Gastroesophageal sphincter (tissue), 4 donors: ENCODE results near the gene WDR82. TPM values are rescaled to one million over a fixed set of nuclear protein-coding genes. Genes with fewer than 3 reads are reported as not detected.

Experiments
- ATAC-seq: fragments of 150-250 bp; one replicate; pipeline ENCODE4 v1.9.1; 2016; ENCODE audit warnings: mild to moderate bottlenecking, moderate library complexity
- H3K27ac ChIP-seq, 4 donors: fragments of 200-600 bp; sonication (generic) in 3 of 4; 1 replicate in 3 of 4; 2 replicates in 1 of 4; pipeline ENCODE4 v1.5.1; 2016 to 2019
- H3K27me3 ChIP-seq: fragments of 200-600 bp; sonication (generic); one replicate; pipeline ENCODE4 v1.5.1; 2019
- H3K36me3 ChIP-seq, 2 donors: fragments of 200-600 bp; sonication (generic); one replicate each; pipeline ENCODE4 v1.5.1; 2019; ENCODE audit warnings: control low read depth in 1 of 2
- H3K4me1 ChIP-seq, 3 donors: fragments of 200-600 bp; sonication (generic); 1 replicate in 2 of 3; 2 replicates in 1 of 3; pipeline ENCODE4 v1.5.1; 2016 to 2019; ENCODE audit warnings: control low read depth in 2 of 3
- H3K4me3 ChIP-seq, 2 donors: fragments of 200-600 bp; sonication (generic); one replicate each; pipeline ENCODE4 v1.5.1; 2019; ENCODE audit warnings: mild to moderate bottlenecking in 1 of 2, moderate library complexity in 1 of 2
- H3K9me3 ChIP-seq, 3 donors: fragments of 200-600 bp; sonication (generic); one replicate each; pipeline ENCODE4 v1.5.1; 2017 to 2019; ENCODE audit warnings: control low read depth in 2 of 3
- CTCF ChIP-seq, 4 experiments: fragments of 200-600 bp in 2 of 4; fragments of 450-650 bp in 2 of 4; sonication (generic) in 1 of 4; IDR thresholded peaks; one replicate each; pipeline ENCODE4 v1.5.1; 2017 to 2019; ENCODE audit warnings: antibody characterized with exemption in 4 of 4, mild to moderate bottlenecking in 2 of 4, moderate library complexity in 2 of 4
- EP300 ChIP-seq: sonication (generic); formaldehyde crosslinking; IDR thresholded peaks from one replicate; pipeline ENCODE4 v1.6.1; 2017; ENCODE audit warnings: antibody characterized with exemption, mild to moderate bottlenecking
- POLR2A ChIP-seq, 2 donors: fragments of 450-650 bp; IDR thresholded peaks; one replicate each; pipeline ENCODE4 v1.6.1; 2017; ENCODE audit warnings: antibody characterized with exemption in 2 of 2, mild to moderate bottlenecking in 2 of 2, moderate library complexity in 1 of 2
- POLR2AphosphoS5 ChIP-seq: sonication (generic); formaldehyde crosslinking; IDR thresholded peaks from one replicate; pipeline ENCODE4 v1.6.1; 2017; ENCODE audit warnings: antibody characterized with exemption
- WGBS, 2 donors: methylation state at CpG; one replicate each; pipeline ENCODE4 v1.1.5; 2018; ENCODE audit warnings: low coverage in 1 of 2; 5-methylcytosine and 5-hydroxymethylcytosine counted together
- total RNA-seq, 4 donors: library from RNA; depleted of rRNA; stranded (reverse); fragments of >200 nt; gene quantifications; one replicate each; pipeline ENCODE4 v1.1.0, GENCODE V29; 2016

WDR82 gene
- total RNA-seq, 4 donors from 2014 or later = 63.7 to 92.0 (median 86.7) TPM

- peaks cover 0 to 58% (median 16%) of the 10 kb centered on the region in 3 donors for H3K4me1 ChIP-seq
- no peak for ATAC-seq
- peak overlapping the region in 3 of 4 donors; percentile 55 to 79 (median 63) for H3K27ac ChIP-seq
Measured at GRCh38 chr3:52218454-52218853, 60.0 kb downstream of the WDR82 start.

GRCh38 chr3:52218026-52218425 is 60.4 kb downstream of the WDR82 start:
- peaks cover 0 to 27% of the 10 kb centered on the region in 2 donors for H3K36me3 ChIP-seq
- H3K4me3 ChIP-seq = no peak overlapping the region
- TF ChIP-seq POLR2AphosphoS5 (no peak), EP300 (no peak), CTCF (IDR thresholded peaks at IDR 0.05) (no peak), POLR2A (IDR thresholded peaks at IDR 0.05) (no peak)
- H3K4me1 ChIP-seq = peaks cover 0 to 58% (median 16%) of the 10 kb centered on the region in 3 donors
- WGBS, 2 donors = 61 to 71% methylated on average over 1 to 3 of the region's 3 CpGs
- H3K27ac ChIP-seq = peak overlapping the region in 3 of 4 donors; percentile 55 to 79 (median 63)
- no peaks in the 10 kb centered on the region for H3K27me3 ChIP-seq
- ATAC-seq = no peak
- H3K9me3 ChIP-seq = no peaks in the 10 kb centered on the region

More at GRCh38 chr3:52218454-52218853, 60.0 kb downstream of the WDR82 start:
- WGBS, 2 donors = no CpG with 5 or more reads among the region's 12 CpGs
- Histone ChIP-seq H3K36me3 (peaks cover 0 to 23% of the 10 kb centered on the region in 2 donors), H3K4me3 (no peak overlapping the region), H3K9me3 (no peaks in the 10 kb centered on the region), H3K27me3 (no peaks in the 10 kb centered on the region)
- no peak for TF ChIP-seq EP300

- TF ChIP-seq EP300 (no peak), POLR2AphosphoS5 (no peak), CTCF (IDR thresholded peaks at IDR 0.05) (no peak), POLR2A (IDR thresholded peaks at IDR 0.05) (no peak)
- H3K36me3 ChIP-seq = peaks cover 0 to 34% of the 10 kb centered on the region in 2 donors
- H3K4me1 ChIP-seq = peaks cover 0 to 58% (median 16%) of the 10 kb centered on the region in 3 donors
- no peaks in the 10 kb centered on the region for H3K9me3 ChIP-seq
- 79 to 94% methylated on average over 5 to 8 of the region's 10 CpGs for WGBS, 2 donors
- no peak overlapping the region for H3K4me3 ChIP-seq
- peak overlapping the region in 3 of 4 donors; percentile 55 to 79 (median 63) for H3K27ac ChIP-seq
- no peak for ATAC-seq
- no peaks in the 10 kb centered on the region for H3K27me3 ChIP-seq
Measured at GRCh38 chr3:52217409-52217805, 61.0 kb downstream of the WDR82 start.

GRCh38 chr3:52216585-52217408 is 61.7 kb downstream of the WDR82 start:
- Histone ChIP-seq H3K36me3 (peaks cover 0 to 40% of the 10 kb centered on the region in 2 donors), H3K9me3 (no peaks in the 10 kb centered on the region), H3K27ac (peak overlapping the region in 3 of 4 donors; percentile 55 to 79 (median 63)), H3K4me3 (no peak overlapping the region), H3K27me3 (no peaks in the 10 kb centered on the region), H3K4me1 (peaks cover 0 to 52% (median 16%) of the 10 kb centered on the region in 3 donors)
- ATAC-seq = peak; percentile 83
- TF ChIP-seq POLR2AphosphoS5 (peak; percentile 83), EP300 (no peak)
- WGBS, 2 donors = 17 to 72% methylated on average over 3 to 7 of the region's 13 CpGs

GRCh38 chr3:52215351-52215750 is 63.1 kb downstream of the WDR82 start:
- H3K27ac ChIP-seq = no peak overlapping the region
- H3K9me3 ChIP-seq = no peaks in the 10 kb centered on the region
- TF ChIP-seq EP300 = no peak
- no peak for TF ChIP-seq POLR2AphosphoS5
- no peak for TF ChIP-seq CTCF (IDR thresholded peaks at IDR 0.05)
- TF ChIP-seq POLR2A (IDR thresholded peaks at IDR 0.05) = no peak
- H3K27me3 ChIP-seq = no peaks in the 10 kb centered on the region
- no peak overlapping the region for H3K4me3 ChIP-seq
- no peak for ATAC-seq
- peaks cover 0 to 39% (median 11%) of the 10 kb centered on the region in 3 donors for H3K4me1 ChIP-seq
- H3K36me3 ChIP-seq = peaks cover 0 to 54% of the 10 kb centered on the region in 2 donors
- WGBS, 2 donors = 88 to 96% methylated on average over 5 to 7 of the region's 7 CpGs

GRCh38 chr3:52213901-52214300 is 64.5 kb downstream of the WDR82 start:
- H3K9me3 ChIP-seq = no peaks in the 10 kb centered on the region
- H3K27ac ChIP-seq = no peak overlapping the region
- no peak for TF ChIP-seq POLR2AphosphoS5
- no peak for TF ChIP-seq CTCF (IDR thresholded peaks at IDR 0.05)
- no peak for TF ChIP-seq EP300
- TF ChIP-seq POLR2A (IDR thresholded peaks at IDR 0.05) = no peak
- peaks cover 0 to 30% (median 11%) of the 10 kb centered on the region in 3 donors for H3K4me1 ChIP-seq
- H3K36me3 ChIP-seq = peaks cover 4 to 69% of the 10 kb centered on the region in 2 donors
- no peak for ATAC-seq
- no peaks in the 10 kb centered on the region for H3K27me3 ChIP-seq
- H3K4me3 ChIP-seq = no peak overlapping the region
